ENCODE measurements around the gene WDR91.
"Not testable (repeated sequence)": the region's sequence is repeated elsewhere in the genome, so short reads cannot be mapped to it uniquely, and the experiment has no call there.

WDR91 gene

DNA sequence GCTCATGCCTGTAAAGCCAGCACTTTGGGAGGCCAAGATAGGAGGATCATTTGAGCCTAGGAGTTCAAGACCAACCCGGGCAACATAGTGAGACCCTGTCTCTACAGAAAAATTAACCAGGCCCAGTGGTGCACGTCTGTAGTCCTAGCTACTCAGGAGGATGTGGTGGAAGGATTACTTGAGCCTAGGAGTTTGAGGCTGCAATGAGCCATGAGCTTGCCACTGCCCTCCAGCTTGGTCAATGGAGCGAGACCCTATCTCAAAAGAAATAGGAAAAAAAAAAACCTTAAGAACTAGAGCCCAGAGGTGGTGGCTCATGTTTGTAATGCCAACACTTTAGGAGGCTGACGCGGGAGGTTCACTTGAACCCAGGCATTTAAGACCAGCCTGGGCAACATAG, 24.5 kb upstream of the WDR91 start:
- no peak for DNase-seq (ENCODE audit: extremely low spot score)
- TF ChIP-seq NFRKB (IDR thresholded peaks at IDR 0.05) (no peak), FOXK2 (IDR thresholded peaks at IDR 0.05) (no peak), BHLHE40 (IDR thresholded peaks at IDR 0.05; ENCODE audit: borderline replicate concordance) (no peak), CTBP1 (IDR thresholded peaks at IDR 0.05; ENCODE audit: borderline replicate concordance) (no peak), FOXA1 (IDR thresholded peaks at IDR 0.05) (no peak), TARDBP (IDR thresholded peaks at IDR 0.05) (no peak), ELF4 (IDR thresholded peaks at IDR 0.05) (no peak), L3MBTL2 (conservative IDR thresholded peaks at IDR 0.05) (no peak), HDGF (IDR thresholded peaks at IDR 0.05; ENCODE audit: borderline replicate concordance) (no peak), ZNF384 (IDR thresholded peaks at IDR 0.05) (no peak), SP1 (IDR thresholded peaks at IDR 0.05) (no peak), LEF1 (IDR thresholded peaks at IDR 0.05; ENCODE audit: borderline replicate concordance) (no peak), SUZ12 (IDR thresholded peaks at IDR 0.05) (no peak), ARNT (IDR thresholded peaks at IDR 0.05) (no peak), FOXM1 (IDR thresholded peaks at IDR 0.05; ENCODE audit: borderline replicate concordance) (no peak)
- TF ChIP-seq, protein P1, sequence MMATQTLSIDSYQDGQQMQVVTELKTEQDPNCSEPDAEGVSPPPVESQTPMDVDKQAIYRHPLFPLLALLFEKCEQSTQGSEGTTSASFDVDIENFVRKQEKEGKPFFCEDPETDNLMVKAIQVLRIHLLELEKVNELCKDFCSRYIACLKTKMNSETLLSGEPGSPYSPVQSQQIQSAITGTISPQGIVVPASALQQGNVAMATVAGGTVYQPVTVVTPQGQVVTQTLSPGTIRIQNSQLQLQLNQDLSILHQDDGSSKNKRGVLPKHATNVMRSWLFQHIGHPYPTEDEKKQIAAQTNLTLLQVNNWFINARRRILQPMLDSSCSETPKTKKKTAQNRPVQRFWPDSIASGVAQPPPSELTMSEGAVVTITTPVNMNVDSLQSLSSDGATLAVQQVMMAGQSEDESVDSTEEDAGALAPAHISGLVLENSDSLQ (IDR thresholded peaks at IDR 0.05) = no peak
- CTCF ChIA-PET = interaction anchor here (0.7 kb wide), 1 partner anchor 22 kb away, joined by 4 read pairs; no protein-coding TSS in a partner anchor
- POLR2A ChIA-PET = interaction anchor here (1.0 kb wide), 1 partner anchor 65 kb away, joined by 3 read pairs; the partner anchor contains the start of gene CYREN

- no peak for TF ChIP-seq L3MBTL2 (conservative IDR thresholded peaks at IDR 0.05)
- TF ChIP-seq ZNF384 (IDR thresholded peaks at IDR 0.05) = no peak
- no peak for TF ChIP-seq LEF1 (IDR thresholded peaks at IDR 0.05; ENCODE audit: borderline replicate concordance)
- TF ChIP-seq BHLHE40 (IDR thresholded peaks at IDR 0.05; ENCODE audit: borderline replicate concordance) = no peak
- TF ChIP-seq FOXA1 (IDR thresholded peaks at IDR 0.05) = no peak
- no peak for TF ChIP-seq ELF4 (IDR thresholded peaks at IDR 0.05)
- DNase-seq (ENCODE audit: extremely low spot score) = no peak
- ChIA-PET CTCF (no interaction called here), POLR2A (no interaction called here)
These were observed 23.4 kb upstream of the WDR91 start for GRCh38 chr7:135234727-135235126.

GRCh38 chr7:135234095-135234494, 22.8 kb upstream of the WDR91 start:
- POLR2A ChIA-PET; DNase-seq (ENCODE audit: extremely low spot score): not testable (repeated sequence)
- CTCF ChIA-PET = interaction anchor here (0.5 to 0.7 kb wide), 2 partner anchors 40 to 128 kb away, joined by 3 to 4 read pairs; no protein-coding TSS in a partner anchor

DNA sequence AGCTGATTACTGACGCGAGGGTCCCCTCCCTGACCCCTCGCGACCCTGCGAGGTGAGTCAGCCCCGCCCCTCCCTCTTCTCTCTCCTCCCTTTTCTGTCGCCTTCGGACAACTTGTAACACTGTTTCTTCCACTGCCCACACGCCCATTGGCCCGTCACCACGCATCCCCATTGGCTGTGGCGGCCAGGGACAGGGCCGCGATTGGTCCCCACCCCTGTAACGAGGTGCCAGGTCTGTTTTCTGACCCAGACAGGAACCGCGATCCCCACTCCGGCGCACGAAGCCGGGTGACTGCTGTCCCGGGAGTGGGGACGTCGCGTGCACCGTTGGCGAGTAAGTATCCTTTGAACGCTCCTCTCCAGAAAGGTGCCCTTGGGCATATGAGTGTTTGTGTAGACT, 22.2 kb upstream of the WDR91 start, which contains the start of gene STRA8:
Gene STRA8 (plus strand): TSS at position 269 of the 400 bp plus-strand sequence. CDS start 6,687 bp downstream, outside the sequence.
- ChIA-PET CTCF (interaction anchor here (0.9 to 1.3 kb wide), 4 partner anchors 10 to 45 kb away, joined by 3 to 10 read pairs (median 4); no protein-coding TSS in a partner anchor), POLR2A (no interaction called here)
- no peak for DNase-seq (ENCODE audit: extremely low spot score)
- TF ChIP-seq ELF4 (IDR thresholded peaks at IDR 0.05) = no peak
- TF ChIP-seq FOXA1 (IDR thresholded peaks at IDR 0.05) = no peak
- TF ChIP-seq HDGF (IDR thresholded peaks at IDR 0.05; ENCODE audit: borderline replicate concordance) = no peak
- TF ChIP-seq SUZ12 (IDR thresholded peaks at IDR 0.05) = no peak
- no peak for TF ChIP-seq FOXM1 (IDR thresholded peaks at IDR 0.05; ENCODE audit: borderline replicate concordance)
- no peak for TF ChIP-seq BHLHE40 (IDR thresholded peaks at IDR 0.05; ENCODE audit: borderline replicate concordance)
- TF ChIP-seq, protein P1 (IDR thresholded peaks at IDR 0.05) = no peak
- no peak for TF ChIP-seq ARNT (IDR thresholded peaks at IDR 0.05)
- TF ChIP-seq TARDBP (IDR thresholded peaks at IDR 0.05) = no peak
- no peak for TF ChIP-seq ZNF384 (IDR thresholded peaks at IDR 0.05)
- TF ChIP-seq L3MBTL2 (conservative IDR thresholded peaks at IDR 0.05) = no peak
- no peak for TF ChIP-seq NFRKB (IDR thresholded peaks at IDR 0.05)
- TF ChIP-seq CTBP1 (IDR thresholded peaks at IDR 0.05; ENCODE audit: borderline replicate concordance) = no peak
- TF ChIP-seq SP1 (IDR thresholded peaks at IDR 0.05) = no peak
- no peak for TF ChIP-seq LEF1 (IDR thresholded peaks at IDR 0.05; ENCODE audit: borderline replicate concordance)
- TF ChIP-seq FOXK2 (IDR thresholded peaks at IDR 0.05) = no peak

DNA sequence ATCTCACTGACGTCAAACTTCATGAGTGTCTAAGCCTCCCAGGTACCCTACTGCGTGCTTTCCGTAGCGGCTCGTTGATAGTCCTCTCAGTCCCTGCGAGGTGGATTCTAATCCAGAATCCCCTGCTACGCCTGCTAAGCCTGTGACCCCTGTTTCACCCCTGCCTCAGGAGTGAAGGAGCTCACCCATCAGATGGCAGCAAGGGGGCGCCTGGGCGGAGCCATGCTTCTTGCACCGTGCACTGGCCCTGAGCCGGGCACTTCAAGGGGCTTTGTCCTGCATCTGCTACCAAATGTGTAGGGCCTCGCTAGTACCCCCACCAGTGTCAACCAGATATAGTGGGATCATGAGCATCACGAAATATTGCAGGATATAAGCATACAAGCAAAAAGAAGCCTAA, 21.4 kb upstream of the WDR91 start:
- ChIA-PET POLR2A (interaction anchor here (0.6 to 1.0 kb wide), 2 partner anchors 15 to 22 kb away, joined by 3 to 6 read pairs; partner anchors contain the start of gene WDR91), CTCF (interaction anchor here (0.6 to 1.9 kb wide), 10 partner anchors 9 to 244 kb away, joined by 3 to 10 read pairs (median 3); no protein-coding TSS in a partner anchor)

More for the DNA sequence above, 21.4 kb upstream of the WDR91 start:
- DNase-seq (ENCODE audit: extremely low spot score) = peak; percentile 79
- TF ChIP-seq HDGF (IDR thresholded peaks at IDR 0.05; ENCODE audit: borderline replicate concordance) = no peak
- TF ChIP-seq ARNT (IDR thresholded peaks at IDR 0.05) = no peak
- TF ChIP-seq FOXA1 (IDR thresholded peaks at IDR 0.05) = no peak
- TF ChIP-seq L3MBTL2 (conservative IDR thresholded peaks at IDR 0.05) = no peak
- TF ChIP-seq FOXK2 (IDR thresholded peaks at IDR 0.05) = no peak
- TF ChIP-seq SUZ12 (IDR thresholded peaks at IDR 0.05) = no peak
- TF ChIP-seq CTBP1 (IDR thresholded peaks at IDR 0.05; ENCODE audit: borderline replicate concordance) = no peak
- no peak for TF ChIP-seq NFRKB (IDR thresholded peaks at IDR 0.05)
- no peak for TF ChIP-seq SP1 (IDR thresholded peaks at IDR 0.05)
- no peak for TF ChIP-seq ZNF384 (IDR thresholded peaks at IDR 0.05)
- TF ChIP-seq BHLHE40 (IDR thresholded peaks at IDR 0.05; ENCODE audit: borderline replicate concordance) = no peak
- no peak for TF ChIP-seq ELF4 (IDR thresholded peaks at IDR 0.05)
- no peak for TF ChIP-seq FOXM1 (IDR thresholded peaks at IDR 0.05; ENCODE audit: borderline replicate concordance)
- no peak for TF ChIP-seq TARDBP (IDR thresholded peaks at IDR 0.05)
- TF ChIP-seq, protein P1 (IDR thresholded peaks at IDR 0.05) = no peak
- TF ChIP-seq LEF1 (IDR thresholded peaks at IDR 0.05; ENCODE audit: borderline replicate concordance) = no peak
